Epithelial cell of proximal tubule (primary cell): ENCODE results near the gene TMOD2. TPM values are rescaled to one million over a fixed set of nuclear protein-coding genes. Genes with fewer than 3 reads are reported as not detected.

Experiments
- DNase-seq: peaks from one replicate; pipeline ENCODE4 v3.0.0-alpha.2; 2011; ENCODE audit warnings: low read depth
- H3K4me3 ChIP-seq: 2 replicates; pipeline ENCODE4 v1.5.1; 2011; ENCODE audit warnings: low read depth, mild to moderate bottlenecking, low read length
- CTCF ChIP-seq: conservative IDR thresholded peaks from 2 replicates; pipeline ENCODE4 v1.5.1; 2012; ENCODE audit warnings: low read depth, mild to moderate bottlenecking, low read length
- total RNA-seq: library from RNA; depleted of rRNA; stranded (reverse); fragments of >200 nt; gene quantifications from 2 replicates; pipeline ENCODE4 v1.2.3, GENCODE V29; 2015

The TMOD2 gene
- total RNA-seq, 1 donor from 2014 or later, result 1.6 TPM

- DNase-seq, result peak; percentile 84
- no peak overlapping the region for H3K4me3 ChIP-seq
- no peak for TF ChIP-seq CTCF
Measured at GRCh38 chr15:51864408-51865056, 113.1 kb downstream of the TMOD2 start.

GRCh38 chr15:51865317-51865716 lies 113.9 kb downstream of the TMOD2 start:
- no peak for DNase-seq
- no peak for TF ChIP-seq CTCF
- no peak overlapping the region for H3K4me3 ChIP-seq

Other genes with a start within 250 kb of the TMOD2 start
- gene DMXL2, start 128.8 kb upstream of the TMOD2 start, total RNA-seq, result 6.8 and 8.7 TPM in 2 replicates
- gene SCG3, start 70.1 kb upstream of the TMOD2 start, total RNA-seq, result not detected in 2 replicates
- 1.7 and 8.0 TPM in 2 replicates for gene LYSMD2, start 13.9 kb upstream of the TMOD2 start, total RNA-seq
- gene TMOD3, start 78.1 kb downstream of the TMOD2 start, total RNA-seq, result 36.0 and 42.2 TPM in 2 replicates
- 24.2 and 31.5 TPM in 2 replicates for gene LEO1, start 220.2 kb downstream of the TMOD2 start, total RNA-seq